HCT116 (cell line): ENCODE data around the gene TULP4. TPM values are rescaled to one million over a fixed set of nuclear protein-coding genes. Genes with fewer than 3 reads are reported as not detected.

Experiments used
- ATAC-seq: fragments of 200-7000 bp; cut with Tn5 transposase; 2 replicates; pipeline ENCODE4 v1.9.1; 2020; ENCODE audit warnings: mild to moderate bottlenecking, moderate library complexity
- BruUV-seq: library from RNA; stranded (reverse); fragments of 400-500 nt; replicated peaks from 2 replicates; lab custom pipeline; 2021; lab: Mats Ljungman, UMichigan
- CTCF ChIA-PET: fragments of 300-600 bp; sonication (Branson Sonifier 250); formaldehyde crosslinking; loops from one replicate; lab custom pipeline; 2021; ENCODE audit warnings: antibody characterized with exemption; lab: Charles Lee
- POLR2A ChIA-PET: fragments of 300-600, 350-600 bp; sonication (Branson Sonifier 250); formaldehyde crosslinking; loops from one replicate; lab custom pipeline; 2021; ENCODE audit warnings: antibody characterized with exemption; lab: Charles Lee
- RAD21 ChIA-PET, 2 experiments: fragments of 300-600 bp; sonication (Branson Sonifier 250); formaldehyde crosslinking; loops; one replicate each; lab custom pipeline; 2023; ENCODE audit warnings: low total read pairs in 2 of 2; ENCODE audit not compliant: uncharacterized antibody in 2 of 2, unreplicated experiment in 2 of 2, low non-redundant PET in 1 of 2; lab: Charles Lee
- DNase-seq: peaks from one replicate; pipeline ENCODE4 v3.0.0-alpha.2; 2010; ENCODE audit warnings: low read depth, low spot score
- H2AFZ ChIP-seq: fragments of 200-600 bp; shearing (Covaris generic), sonication (generic); 2 replicates; pipeline ENCODE4 v1.6.1; 2017; ENCODE audit warnings: low read depth, mixed run types, mixed read lengths, antibody characterized with exemption, low read length; ENCODE audit not compliant: poor library complexity, severe bottlenecking
- H3K27ac ChIP-seq: 2 replicates; pipeline ENCODE4 v1.5.1; 2012; ENCODE audit warnings: low read depth, low read length
- H3K27me3 ChIP-seq: fragments of 200-600 bp; sonication (generic); 2 replicates; pipeline ENCODE4 v1.6.1; 2016; ENCODE audit warnings: mixed run types, low read length, mixed read lengths; ENCODE audit not compliant: insufficient read depth
- H3K36me3 ChIP-seq, 2 experiments: fragments of 200-500 bp in 1 of 2; fragments of 200-600 bp in 1 of 2; sonication (Bioruptor generic) in 1 of 2; sonication (generic) in 1 of 2; 2 replicates each; pipeline versions ENCODE4 v1.5.1 to v1.6.1; 2014 to 2016; ENCODE audit warnings: low read length in 2 of 2, inconsistent platforms in 1 of 2, mixed read lengths in 1 of 2, mixed run types in 1 of 2; ENCODE audit not compliant: insufficient read depth in 2 of 2, control insufficient read depth in 1 of 2
- H3K4me1 ChIP-seq, 2 experiments: fragments of 200-600 bp in 1 of 2; sonication (generic) in 1 of 2; 2 replicates each; pipeline versions ENCODE4 v1.5.1 to v1.6.1; 2012 to 2017; ENCODE audit warnings: low read length in 2 of 2, inconsistent platforms in 1 of 2, mild to moderate bottlenecking in 1 of 2, mixed read lengths in 1 of 2, mixed run types in 1 of 2, moderate library complexity in 1 of 2; ENCODE audit not compliant: insufficient read depth in 2 of 2, control insufficient read depth in 1 of 2
- H3K4me2 ChIP-seq: fragments of 200-600 bp; sonication (generic); 2 replicates; pipeline ENCODE4 v1.6.1; 2017; ENCODE audit warnings: mixed run types, low read length, mixed read lengths
- H3K4me3 ChIP-seq, 2 experiments: fragments of 200-600 bp in 1 of 2; sonication (generic) in 1 of 2; replicated peaks in 1 of 2; 2 replicates each; pipeline ENCODE4 v1.5.1; 2011 to 2016; ENCODE audit warnings: low read length in 2 of 2, control low read depth in 1 of 2, low read depth in 1 of 2, mild to moderate bottlenecking in 1 of 2, mixed read lengths in 1 of 2, mixed run types in 1 of 2
- H3K79me2 ChIP-seq: fragments of 200-600 bp; sonication (generic); 2 replicates; pipeline ENCODE4 v1.6.1; 2017; ENCODE audit warnings: mild to moderate bottlenecking, mixed run types, low read length, moderate library complexity, mixed read lengths; ENCODE audit not compliant: insufficient read depth
- H3K9ac ChIP-seq: fragments of 200-600 bp; sonication (generic); 2 replicates; pipeline ENCODE4 v1.6.1; 2016; ENCODE audit warnings: low read length, mixed read lengths
- H3K9me2 ChIP-seq: fragments of 200-600 bp; sonication (generic), shearing (Covaris generic); 2 replicates; pipeline ENCODE4 v1.6.1; 2017; ENCODE audit warnings: mixed run types, mild to moderate bottlenecking, moderate library complexity; ENCODE audit not compliant: insufficient read depth
- H3K9me3 ChIP-seq, 2 experiments: fragments of 200-500 bp in 1 of 2; fragments of 200-600 bp in 1 of 2; sonication (Bioruptor generic) in 1 of 2; sonication (generic) in 1 of 2; 2 replicates each; pipeline ENCODE4 v1.6.1; 2014 to 2017; ENCODE audit warnings: low read length in 2 of 2, mixed read lengths in 2 of 2, inconsistent platforms in 1 of 2, low read depth in 1 of 2, mild to moderate bottlenecking in 1 of 2, mixed run types in 1 of 2, moderate library complexity in 1 of 2; ENCODE audit not compliant: control insufficient read depth in 1 of 2, insufficient read depth in 1 of 2
- H4K20me1 ChIP-seq: fragments of 200-600 bp; sonication (generic), shearing (Covaris generic); 2 replicates; pipeline ENCODE4 v1.6.1; 2017; ENCODE audit warnings: mixed run types, mild to moderate bottlenecking, moderate library complexity; ENCODE audit not compliant: insufficient read depth
- CBX3 ChIP-seq: IDR thresholded peaks from 2 replicates; pipeline ENCODE4 v1.6.1; 2012; ENCODE audit warnings: low read depth
- CEBPB ChIP-seq: IDR thresholded peaks from 2 replicates; pipeline ENCODE4 v1.6.1; 2012; ENCODE audit warnings: low read depth
- EGR1 ChIP-seq: IDR thresholded peaks from 2 replicates; pipeline ENCODE4 v1.6.1; 2012; ENCODE audit warnings: low read depth
- EZH2 ChIP-seq: fragments of 200-600 bp; sonication (generic); IDR thresholded peaks from 2 replicates; pipeline ENCODE4 v1.6.1; 2017; ENCODE audit warnings: antibody characterized with exemption, mixed run types
- JUND ChIP-seq: IDR thresholded peaks from 2 replicates; pipeline ENCODE4 v1.6.1; 2012
- MAX ChIP-seq: IDR thresholded peaks from 2 replicates; pipeline ENCODE4 v1.6.1; 2012
- REST ChIP-seq: IDR thresholded peaks from 2 replicates; pipeline ENCODE4 v1.6.1; 2012; ENCODE audit warnings: low read depth
- SIN3A ChIP-seq: IDR thresholded peaks from 2 replicates; pipeline ENCODE4 v1.6.1; 2012; ENCODE audit warnings: low read depth
- SP1 ChIP-seq: IDR thresholded peaks from 2 replicates; pipeline ENCODE4 v1.6.1; 2012; ENCODE audit warnings: low read depth
- TCF7L2 ChIP-seq: IDR thresholded peaks from 2 replicates; pipeline ENCODE4 v1.7.0; 2011; ENCODE audit warnings: borderline replicate concordance, inconsistent platforms; ENCODE audit not compliant: insufficient read depth, insufficient read length; ENCODE audit errors: extremely low read depth
- YY1 ChIP-seq: IDR thresholded peaks from 2 replicates; pipeline ENCODE4 v1.6.1; 2011; ENCODE audit warnings: low read length, low read depth, moderate library complexity, mild to moderate bottlenecking; ENCODE audit not compliant: insufficient replicate concordance; ENCODE audit errors: extremely low read depth
- ZFX ChIP-seq: fragments of 450-650 bp; IDR thresholded peaks from 2 replicates; pipeline ENCODE4 v1.6.1; 2017
- intact Hi-C: fragments of 100-400 bp; cut with micrococcal nuclease; formaldehyde crosslinking; loops from 2 replicates; pipeline ENCODE4 v1.10.0; 2022
- total RNA-seq: library from RNA; stranded (reverse); gene quantifications from one replicate; pipeline ENCODE4 v1.2.1, GENCODE V29; 2021; ENCODE audit not compliant: unreplicated experiment

The TULP4 gene
- total RNA-seq, 1 experiment from 2014 or later, result 70.8 TPM

GRCh38 chr6:158531566-158531965, 219.3 kb downstream of the TULP4 start (continued):
- TF ChIP-seq CEBPB, result no peak
- no peak for TF ChIP-seq TCF7L2

GRCh38 chr6:158531970-158532369, 219.7 kb downstream of the TULP4 start:
- ChIA-PET RAD21 (no interaction called here), CTCF (no interaction called here), POLR2A (no interaction called here)
- H3K9me3 ChIP-seq, result no peaks in the 10 kb centered on the region
- no peak overlapping the region for H3K27ac ChIP-seq
- H2AFZ ChIP-seq, result no peak overlapping the region
- no peak for DNase-seq
- no peaks in the 10 kb centered on the region for H3K79me2 ChIP-seq
- H3K4me2 ChIP-seq, result no peak overlapping the region
- no peaks in the 10 kb centered on the region for H3K36me3 ChIP-seq
- H3K27me3 ChIP-seq, result no peaks in the 10 kb centered on the region
- no TSS peak for BruUV-seq
- intact Hi-C loops, result no loop called here
- TF ChIP-seq ZFX (no peak), EZH2 (no peak), JUND (no peak)
- peaks cover 6 to 7% of the 10 kb centered on the region in 2 experiments; a peak in 3 of 4 replicates for H3K4me1 ChIP-seq
- no peaks in the 10 kb centered on the region for H3K9me2 ChIP-seq
- no peak for ATAC-seq
- no peak overlapping the region for H3K9ac ChIP-seq
- H4K20me1 ChIP-seq, result no peaks in the 10 kb centered on the region
- no peak overlapping the region for H3K4me3 ChIP-seq

GRCh38 chr6:158536084-158536890, 224.0 kb downstream of the TULP4 start:
- ChIA-PET CTCF (interaction anchor here (1.1 to 1.6 kb wide), 4 partner anchors 17 to 322 kb away, joined by 4 to 7 read pairs (median 4); no protein-coding TSS in a partner anchor), RAD21 (interaction anchor here in 1 of 2 experiments (0.6 kb wide), 1 partner anchor 598 kb away, joined by 3 read pairs; no protein-coding TSS in a partner anchor), POLR2A (no interaction called here)
- Histone ChIP-seq H3K9ac (no peak overlapping the region; the same call in 1 of the 2 replicates), H3K79me2 (no peaks in the 10 kb centered on the region), H3K27me3 (no peaks in the 10 kb centered on the region), H3K9me2 (no peaks in the 10 kb centered on the region), H3K4me2 (peak overlapping the region; percentile 87), H3K4me1 (peaks cover 11 to 14% of the 10 kb centered on the region in 2 experiments; a peak in 3 of 4 replicates), H3K4me3 (peak overlapping the region; percentile 58 to 74), H3K9me3 (no peaks in the 10 kb centered on the region), H3K36me3 (no peaks in the 10 kb centered on the region), H4K20me1 (no peaks in the 10 kb centered on the region), H3K27ac (peak overlapping the region; percentile 42; the same call in 1 of the 2 replicates), H2AFZ (peak overlapping the region; percentile 70)
- no TSS peak for BruUV-seq
- TF ChIP-seq EGR1 (peak; percentile 87), TCF7L2 (peak; percentile 39), JUND (no peak), SIN3A (peak; percentile 79), SP1 (no peak), YY1 (peak; percentile 48), MAX (peak; percentile 13; the same call in 1 of the 2 replicates), CBX3 (no peak), REST (peak; percentile 96)
- peak; percentile 37 for DNase-seq
- intact Hi-C loops, result no loop called here
- ATAC-seq, result peak; percentile 66
